GM21786 (cell line): ENCODE results near the gene EEF1A2.

Experiments used
- ATAC-seq: cut with Tn5 transposase; IDR thresholded peaks from one replicate; pipeline ENCODE4 v1.9.1; 2021; ENCODE audit not compliant: unreplicated experiment

The EEF1A2 gene

DNA sequence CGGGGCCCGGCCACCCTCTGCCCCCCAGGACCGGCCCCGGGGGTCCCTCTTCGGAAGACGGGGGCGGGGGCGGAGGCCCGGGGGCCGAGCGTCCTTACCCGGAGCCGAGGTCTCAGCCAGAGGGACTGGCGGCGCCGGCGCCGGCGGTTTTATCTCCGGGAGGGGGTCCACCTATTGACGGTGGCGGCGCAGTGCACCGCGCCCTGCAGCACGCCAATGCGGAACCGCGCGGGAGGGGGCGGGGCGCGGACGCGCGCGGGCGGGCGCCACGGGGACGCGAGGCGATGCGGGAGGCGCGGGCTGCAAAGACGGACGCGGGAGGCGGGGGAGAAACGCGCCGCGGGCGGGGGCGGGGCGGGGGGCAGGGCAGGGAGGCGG is at the start of gene EEF1A2:
TSS of gene EEF1A2 (minus strand) at position 124 of the 378 bp plus-strand sequence. CDS start 1,320 bp downstream, outside the sequence.
- no peak for ATAC-seq

GRCh38 chr20:63548542-63548941 is 49.7 kb upstream of the EEF1A2 start:
- ATAC-seq = no peak

DNA sequence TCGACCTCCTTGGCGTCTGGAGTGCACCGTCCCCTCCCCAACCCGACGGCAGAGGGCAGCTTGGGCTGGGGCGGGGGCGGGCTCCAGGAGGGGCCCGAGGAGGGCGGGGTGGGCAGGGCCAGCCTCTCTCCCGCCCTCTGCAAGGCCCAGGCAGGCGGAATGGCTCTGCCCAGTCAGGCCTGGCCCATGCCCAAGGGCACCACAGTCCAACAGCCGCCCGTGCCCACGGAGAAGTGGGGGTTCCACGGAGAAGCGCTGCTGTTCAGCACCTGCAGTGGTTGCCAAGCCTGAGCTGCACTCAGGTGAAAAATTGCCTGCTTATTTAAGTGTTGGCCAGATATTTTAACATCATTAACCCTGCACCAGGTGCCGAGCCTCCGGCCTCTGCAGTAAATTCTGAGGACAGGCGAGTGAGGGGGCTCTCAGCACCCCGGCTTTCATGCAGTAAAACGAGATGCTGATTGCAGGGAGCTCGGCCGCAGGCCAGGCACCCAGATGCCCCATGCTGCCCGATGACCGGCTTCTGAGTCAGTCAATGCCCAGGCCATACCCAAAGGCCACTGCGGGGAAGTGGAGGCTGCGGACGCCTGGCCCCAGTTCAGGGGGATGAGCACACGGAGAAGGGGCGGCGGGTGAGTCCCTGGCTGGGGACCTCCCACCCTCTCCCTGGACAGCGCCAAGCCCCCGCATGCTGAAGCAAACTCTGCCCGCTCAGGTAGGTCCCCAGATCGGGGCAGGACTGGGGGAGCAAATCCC is 49.0 kb upstream of the EEF1A2 start, which contains the start of gene SRMS:
TSS of gene SRMS (minus strand) at position 25 of the 756 bp plus-strand sequence. CDS start 286 bp downstream, outside the sequence.
- ATAC-seq = no peak

DNA sequence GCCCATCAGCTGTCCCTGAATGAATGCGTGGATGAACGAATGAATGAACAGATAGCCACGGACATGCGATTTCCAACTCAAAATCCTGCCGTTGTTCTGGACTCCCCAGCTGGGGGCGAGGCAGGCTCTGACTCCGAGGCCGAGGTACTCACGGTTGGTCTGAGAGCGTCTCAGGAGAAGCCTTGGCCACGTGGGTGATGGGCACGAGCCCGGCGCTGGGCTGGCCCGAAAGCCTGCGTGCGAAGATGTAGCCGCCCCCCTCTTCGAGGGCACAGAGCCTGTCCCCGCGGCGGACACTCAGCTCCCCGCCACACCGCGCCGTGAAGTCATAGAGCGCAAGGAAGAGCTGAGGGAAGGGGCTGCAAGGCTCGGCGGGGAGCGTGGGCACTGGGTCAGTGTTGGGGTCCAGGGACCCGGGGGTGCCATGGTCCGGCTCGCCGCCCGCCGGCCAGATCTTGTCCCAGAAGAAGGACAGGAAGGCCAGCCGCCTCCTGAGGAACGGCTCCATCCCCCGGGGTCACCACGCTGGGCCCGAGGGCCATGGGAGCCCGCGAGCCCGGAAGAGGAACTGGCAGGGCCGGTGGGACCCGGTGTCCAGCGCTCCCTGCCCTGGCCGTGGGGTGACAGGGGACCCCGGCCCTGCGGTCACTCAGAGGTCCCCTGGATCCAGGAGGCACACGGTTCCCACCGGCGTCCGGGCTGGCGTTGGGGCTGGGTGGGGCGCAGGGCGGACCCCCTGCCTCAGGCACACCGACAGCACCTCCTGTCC is 48.3 kb upstream of the EEF1A2 start:
- ATAC-seq = no peak

DNA sequence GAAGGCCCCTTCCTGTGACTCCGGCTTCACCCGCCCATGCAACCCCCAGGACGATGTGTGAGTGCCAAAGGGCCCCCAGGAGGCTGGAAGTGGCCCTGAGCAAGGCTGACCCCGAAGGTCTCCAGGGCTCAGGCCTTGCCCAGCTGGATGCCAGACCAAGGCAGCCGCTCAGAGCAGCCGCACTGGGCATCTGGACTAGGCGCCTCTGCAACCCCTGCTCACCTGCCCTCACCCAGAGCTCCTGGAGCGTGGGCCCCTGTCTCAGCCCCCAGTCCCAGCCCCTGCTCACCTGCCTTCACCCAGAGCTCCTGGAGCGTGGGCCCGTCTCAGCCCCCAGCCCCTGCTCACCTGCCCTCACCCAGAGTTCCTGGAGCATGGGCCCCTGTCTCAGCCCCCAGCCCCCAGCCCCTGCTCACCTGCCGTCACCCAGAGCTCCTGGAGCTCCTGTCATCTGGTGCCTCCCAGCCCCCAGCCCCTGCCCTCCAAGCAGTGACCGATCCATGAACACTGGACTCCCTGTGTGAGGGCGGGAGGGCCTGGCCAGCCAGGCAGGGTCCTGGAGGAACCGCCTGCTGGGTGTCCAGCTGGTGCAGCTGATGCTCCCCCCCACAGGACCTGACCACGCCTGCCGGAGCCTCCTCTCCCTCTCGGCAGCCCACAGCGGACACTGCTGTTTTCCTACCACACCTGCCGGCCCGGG is 47.5 kb upstream of the EEF1A2 start:
- ATAC-seq = no peak

- no peak for ATAC-seq
These were observed 46.9 kb upstream of the EEF1A2 start for GRCh38 chr20:63545814-63546213.

GRCh38 chr20:63544958-63545516 is 46.2 kb upstream of the EEF1A2 start:
- no peak for ATAC-seq

- ATAC-seq = no peak
These were observed 45.5 kb upstream of the EEF1A2 start for GRCh38 chr20:63544241-63544957.

GRCh38 chr20:63543733-63544132 is 44.9 kb upstream of the EEF1A2 start:
- ATAC-seq = no peak

DNA sequence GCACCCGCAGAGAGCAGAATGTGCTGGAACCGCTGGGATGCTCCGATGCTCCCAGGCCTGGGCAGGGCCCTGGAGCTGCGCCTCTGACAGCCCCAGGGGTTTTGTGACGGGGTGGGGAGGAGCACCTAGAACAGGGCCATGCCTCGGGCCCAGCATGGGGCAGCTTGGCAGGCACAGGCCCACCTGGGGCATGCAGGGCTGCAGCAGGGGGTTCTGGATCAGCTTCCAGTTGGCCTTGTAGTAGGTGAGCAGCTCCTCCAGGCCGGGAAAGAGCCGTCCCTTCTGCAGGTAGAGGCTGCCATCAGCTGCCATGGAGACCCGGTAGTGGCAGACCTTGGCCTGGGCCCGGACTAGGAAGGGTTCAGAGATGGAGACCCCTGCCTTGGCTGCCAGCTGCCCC is 44.2 kb upstream of the EEF1A2 start:
- ATAC-seq = no peak

GRCh38 chr20:63542696-63543095 is 43.8 kb upstream of the EEF1A2 start:
- ATAC-seq = no peak

GRCh38 chr20:63542031-63542559 is 43.2 kb upstream of the EEF1A2 start:
- no peak for ATAC-seq

- no peak for ATAC-seq
These were observed 42.5 kb upstream of the EEF1A2 start for GRCh38 chr20:63541371-63541770.

DNA sequence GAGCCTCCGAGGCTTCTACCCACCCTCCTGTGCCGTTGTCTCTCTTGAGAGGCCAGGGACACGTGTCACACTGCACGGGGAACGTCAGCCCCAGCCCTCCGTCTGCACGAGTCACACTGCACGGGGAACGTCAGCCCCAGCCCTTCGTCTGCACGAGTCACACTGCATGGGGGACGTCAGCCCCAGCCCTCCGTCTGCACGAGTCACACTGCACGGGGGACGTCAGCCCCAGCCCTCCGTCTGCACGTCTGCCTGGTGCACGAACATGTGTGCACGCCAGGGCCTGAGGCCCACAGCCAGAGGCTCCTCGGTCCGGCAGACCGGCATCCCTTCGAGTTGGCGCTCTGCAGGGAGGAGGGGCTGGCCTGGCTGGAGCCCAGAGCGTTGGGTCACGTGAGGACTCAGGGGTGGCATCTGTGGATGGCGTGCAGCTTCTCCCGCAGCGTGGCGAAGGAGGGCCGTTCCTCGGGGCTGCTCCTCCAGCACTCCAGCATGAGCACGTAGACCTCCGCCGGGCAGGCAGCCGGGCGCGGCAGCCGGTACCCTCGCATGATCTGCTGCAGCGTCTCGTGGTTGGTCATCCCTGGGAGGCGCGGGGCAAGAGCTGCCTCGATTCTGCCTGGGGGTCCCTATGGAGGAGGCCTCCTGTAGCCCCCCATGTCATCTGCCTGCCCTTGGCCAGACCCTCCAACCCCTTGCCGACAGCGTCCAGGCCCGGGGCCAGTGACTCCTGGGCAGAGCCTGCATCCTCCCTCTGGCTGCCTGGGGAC is 41.7 kb upstream of the EEF1A2 start:
- no peak for ATAC-seq

DNA sequence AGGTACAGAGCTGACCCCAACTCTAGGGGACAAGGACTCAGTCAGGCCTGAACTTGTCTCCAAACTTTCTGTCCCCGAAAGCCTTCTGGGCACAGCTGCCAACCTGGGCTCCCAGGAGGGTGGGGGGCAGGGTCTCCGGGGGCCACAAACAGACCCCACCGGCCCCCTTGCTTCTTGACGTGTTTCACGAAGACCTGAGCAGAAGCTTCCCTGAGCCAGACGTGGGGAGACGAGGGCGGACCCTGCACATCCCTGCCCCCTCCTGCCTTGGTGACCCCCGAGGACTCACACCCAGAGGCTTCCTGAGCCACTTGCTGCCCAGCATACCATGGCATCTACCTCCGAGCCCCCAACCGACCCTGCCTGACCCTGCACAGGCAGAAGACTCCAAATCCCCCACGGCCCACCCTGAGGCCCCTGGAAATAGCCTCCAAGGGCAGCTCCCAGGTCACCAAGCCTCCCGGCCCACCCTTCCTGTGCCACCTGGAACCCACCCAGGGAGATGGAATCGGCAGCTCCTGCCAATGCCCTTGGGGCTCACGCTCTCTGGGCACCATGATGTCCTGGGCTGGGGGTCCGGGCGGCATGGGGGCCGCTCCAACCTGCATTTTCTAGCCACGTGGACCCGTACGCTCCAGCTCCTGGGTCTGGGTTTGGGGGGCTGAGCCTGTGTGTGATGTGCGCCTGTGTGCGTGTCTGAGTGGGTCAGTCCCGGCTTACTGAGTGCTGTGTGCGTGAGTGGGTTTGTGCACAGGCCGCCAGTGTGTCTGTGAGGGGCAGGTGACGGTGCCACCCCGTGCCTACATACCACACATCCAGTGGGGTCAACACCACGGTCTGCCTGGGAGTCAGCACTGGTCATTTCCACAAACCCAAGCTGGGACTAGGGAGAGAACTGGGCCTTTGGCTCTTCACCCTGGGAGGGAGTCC is 40.8 kb upstream of the EEF1A2 start:
- no peak for ATAC-seq

DNA sequence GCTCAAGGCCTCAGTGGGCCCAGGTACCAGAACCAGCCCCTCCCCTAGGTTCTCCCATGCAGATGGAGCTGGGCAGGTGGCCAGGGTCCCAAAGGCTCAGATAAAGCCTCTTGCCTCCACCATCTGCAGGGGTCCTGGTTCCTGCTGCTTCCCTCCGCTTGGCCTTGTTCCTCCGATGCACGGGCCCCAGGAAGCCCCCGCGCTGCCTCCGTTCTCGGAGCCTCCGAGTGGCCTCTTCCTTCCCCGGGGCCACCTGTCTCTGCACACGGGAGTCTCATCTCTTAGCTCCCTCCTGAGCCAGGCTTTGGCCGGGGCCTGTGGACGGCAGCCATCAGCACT is 40.2 kb upstream of the EEF1A2 start:
- no peak for ATAC-seq

DNA sequence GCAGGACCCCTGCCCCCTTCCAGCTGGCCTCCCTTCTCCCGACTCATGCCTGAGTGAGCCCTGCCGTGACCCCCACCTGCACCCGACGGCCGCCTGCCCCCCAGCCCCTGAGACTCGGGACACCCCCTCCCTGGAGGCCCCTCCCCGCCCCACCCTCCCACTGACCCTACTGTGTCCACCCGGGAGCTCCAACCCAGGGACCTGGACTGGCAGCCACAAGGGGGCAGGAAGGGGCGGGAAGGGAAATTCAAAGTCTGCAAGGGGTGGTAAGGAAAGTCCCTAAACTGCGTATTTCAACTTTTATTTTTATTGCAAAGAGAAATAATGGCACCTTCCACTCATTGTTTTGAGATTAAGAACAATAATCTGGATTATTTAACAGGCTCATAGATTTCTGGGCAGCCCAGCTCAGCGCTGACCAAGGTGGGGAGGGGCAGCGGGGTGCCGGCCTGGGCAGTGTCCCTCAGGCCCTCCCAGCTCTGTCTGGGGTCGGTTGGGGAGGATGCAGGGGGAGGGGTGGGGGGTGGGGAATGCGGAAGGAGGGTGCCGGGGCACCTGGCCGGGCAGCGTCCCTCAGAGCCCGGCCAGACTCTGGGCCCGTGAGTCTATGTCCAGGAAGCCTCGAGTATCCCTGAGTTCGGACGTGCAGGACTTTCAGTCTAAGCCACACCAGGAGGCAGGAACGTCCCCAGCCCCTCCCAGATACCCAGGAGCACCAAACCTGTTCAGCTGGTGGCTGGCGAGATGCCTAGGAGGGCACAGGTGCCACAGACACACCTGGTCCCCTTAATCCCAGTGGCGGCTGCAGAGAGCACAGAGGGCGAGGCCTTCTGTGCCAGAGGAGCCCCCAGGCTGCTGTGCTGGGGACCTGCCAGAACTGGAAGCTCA is 39.6 kb upstream of the EEF1A2 start:
- no peak for ATAC-seq
